OCI-LY1 (cell line): ENCODE results near the gene BMP7.

Source experiments
- H2AFZ ChIP-seq: fragments of 200-600 bp; sonication (generic), shearing (Covaris generic); 2 replicates; pipeline ENCODE4 v1.6.0; 2014; ENCODE audit warnings: antibody characterized with exemption, mild to moderate bottlenecking, low read length
- H3F3A ChIP-seq: fragments of 200-600 bp; sonication (generic), shearing (Covaris generic); 2 replicates; pipeline ENCODE4 v1.6.0; 2014; ENCODE audit warnings: mild to moderate bottlenecking, antibody characterized with exemption, low read length, moderate library complexity; ENCODE audit not compliant: insufficient read depth
- H3K27ac ChIP-seq: fragments of 200-600 bp; sonication (generic); 2 replicates; pipeline ENCODE4 v1.5.1; 2014; ENCODE audit warnings: low read length, mixed run types, mild to moderate bottlenecking, low read depth; ENCODE audit not compliant: poor library complexity, severe bottlenecking
- H3K27me3 ChIP-seq: fragments of 200-600 bp; sonication (generic); 2 replicates; pipeline ENCODE4 v1.6.0; 2014; ENCODE audit warnings: antibody characterized with exemption, mild to moderate bottlenecking, low read length, moderate library complexity; ENCODE audit not compliant: insufficient read depth
- H3K36me3 ChIP-seq: fragments of 200-600 bp; sonication (generic); 2 replicates; pipeline ENCODE4 v1.6.1; 2014; ENCODE audit warnings: mild to moderate bottlenecking, antibody characterized with exemption, low read length, moderate library complexity, mixed read lengths; ENCODE audit not compliant: insufficient read depth
- H3K4me1 ChIP-seq: fragments of 200-600 bp; sonication (generic); 2 replicates; pipeline ENCODE4 v1.5.1; 2014; ENCODE audit warnings: mild to moderate bottlenecking, low read length, moderate library complexity; ENCODE audit not compliant: insufficient read depth, severe bottlenecking
- H3K4me2 ChIP-seq: fragments of 200-600 bp; sonication (generic), shearing (Covaris generic); 2 replicates; pipeline ENCODE4 v1.6.1; 2014; ENCODE audit warnings: low read length
- H3K4me3 ChIP-seq: fragments of 200-600 bp; sonication (generic); 2 replicates; pipeline ENCODE4 v1.5.1; 2014; ENCODE audit warnings: low read length, low read depth, mild to moderate bottlenecking, mixed read lengths; ENCODE audit not compliant: poor library complexity, severe bottlenecking
- H3K79me2 ChIP-seq: fragments of 200-600 bp; shearing (Covaris generic); 2 replicates; pipeline ENCODE4 v1.6.1; 2016; ENCODE audit warnings: mixed run types, low read length, mixed read lengths; ENCODE audit not compliant: insufficient read depth
- H3K9ac ChIP-seq: fragments of 200-600 bp; sonication (generic), shearing (Covaris generic); 2 replicates; pipeline ENCODE4 v1.6.1; 2014; ENCODE audit warnings: mild to moderate bottlenecking, low read length, mixed read lengths
- H3K9me2 ChIP-seq: fragments of 200-600 bp; sonication (generic), shearing (Covaris generic); 2 replicates; pipeline ENCODE4 v1.6.1; 2014; ENCODE audit warnings: low read depth, mild to moderate bottlenecking, low read length, mixed read lengths
- H3K9me3 ChIP-seq: fragments of 200-600 bp; shearing (Covaris generic); 2 replicates; pipeline ENCODE4 v1.6.1; 2014; ENCODE audit warnings: low read length, mixed read lengths
- H4K20me1 ChIP-seq: fragments of 200-600 bp; sonication (generic), shearing (Covaris generic); 2 replicates; pipeline ENCODE4 v1.6.0; 2016; ENCODE audit warnings: mild to moderate bottlenecking, low read length; ENCODE audit not compliant: insufficient read depth
- EZH2 ChIP-seq: fragments of 200-600 bp; sonication (generic), shearing (Covaris generic); IDR thresholded peaks from 2 replicates; pipeline ENCODE4 v1.8.0; 2017; ENCODE audit warnings: borderline replicate concordance, mixed run types, mild to moderate bottlenecking, antibody characterized with exemption, low read length, moderate library complexity, mixed read lengths
- TF ChIP-seq, protein P1 (sequence below): fragments of 200-600 bp; sonication (generic), shearing (Covaris generic); IDR thresholded peaks from 2 replicates; pipeline ENCODE4 v1.5.1; 2017; ENCODE audit warnings: mild to moderate bottlenecking, antibody characterized with exemption, low read length, moderate library complexity, mixed read lengths

Gene BMP7

DNA sequence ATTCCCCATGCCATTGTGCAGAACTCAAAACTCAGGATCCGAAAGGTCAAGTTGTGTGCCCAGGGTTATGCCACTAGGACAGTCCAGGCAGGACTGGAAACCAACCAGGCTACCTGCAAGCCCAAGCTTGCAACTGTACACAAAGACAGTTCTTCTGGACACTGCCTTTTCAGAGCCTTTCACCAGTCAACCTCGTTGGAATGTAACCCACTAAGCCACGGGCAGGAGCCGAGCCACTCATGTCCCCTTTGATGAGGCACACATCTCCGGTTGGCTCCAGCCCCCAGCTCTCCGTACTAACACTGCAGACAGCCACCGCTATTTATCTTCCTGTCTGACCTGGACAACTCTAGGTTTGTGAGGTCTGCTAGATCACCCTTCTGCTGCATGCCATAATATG lies 62.5 kb downstream of the BMP7 start:
- Histone ChIP-seq H3K27me3 (no peaks in the 10 kb centered on the region), H3K9ac (no peak overlapping the region), H4K20me1 (no peaks in the 10 kb centered on the region), H3F3A (no peaks in the 10 kb centered on the region), H3K27ac (no peak overlapping the region), H3K9me2 (no peaks in the 10 kb centered on the region), H3K79me2 (peaks cover 14% of the 10 kb centered on the region), H2AFZ (no peak overlapping the region), H3K9me3 (no peaks in the 10 kb centered on the region), H3K4me1 (no peaks in the 10 kb centered on the region), H3K36me3 (peaks cover 99% of the 10 kb centered on the region), H3K4me3 (no peak overlapping the region), H3K4me2 (no peak overlapping the region)
- TF ChIP-seq, protein P1, sequence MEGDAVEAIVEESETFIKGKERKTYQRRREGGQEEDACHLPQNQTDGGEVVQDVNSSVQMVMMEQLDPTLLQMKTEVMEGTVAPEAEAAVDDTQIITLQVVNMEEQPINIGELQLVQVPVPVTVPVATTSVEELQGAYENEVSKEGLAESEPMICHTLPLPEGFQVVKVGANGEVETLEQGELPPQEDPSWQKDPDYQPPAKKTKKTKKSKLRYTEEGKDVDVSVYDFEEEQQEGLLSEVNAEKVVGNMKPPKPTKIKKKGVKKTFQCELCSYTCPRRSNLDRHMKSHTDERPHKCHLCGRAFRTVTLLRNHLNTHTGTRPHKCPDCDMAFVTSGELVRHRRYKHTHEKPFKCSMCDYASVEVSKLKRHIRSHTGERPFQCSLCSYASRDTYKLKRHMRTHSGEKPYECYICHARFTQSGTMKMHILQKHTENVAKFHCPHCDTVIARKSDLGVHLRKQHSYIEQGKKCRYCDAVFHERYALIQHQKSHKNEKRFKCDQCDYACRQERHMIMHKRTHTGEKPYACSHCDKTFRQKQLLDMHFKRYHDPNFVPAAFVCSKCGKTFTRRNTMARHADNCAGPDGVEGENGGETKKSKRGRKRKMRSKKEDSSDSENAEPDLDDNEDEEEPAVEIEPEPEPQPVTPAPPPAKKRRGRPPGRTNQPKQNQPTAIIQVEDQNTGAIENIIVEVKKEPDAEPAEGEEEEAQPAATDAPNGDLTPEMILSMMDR = no peak
- TF ChIP-seq EZH2 = no peak

DNA sequence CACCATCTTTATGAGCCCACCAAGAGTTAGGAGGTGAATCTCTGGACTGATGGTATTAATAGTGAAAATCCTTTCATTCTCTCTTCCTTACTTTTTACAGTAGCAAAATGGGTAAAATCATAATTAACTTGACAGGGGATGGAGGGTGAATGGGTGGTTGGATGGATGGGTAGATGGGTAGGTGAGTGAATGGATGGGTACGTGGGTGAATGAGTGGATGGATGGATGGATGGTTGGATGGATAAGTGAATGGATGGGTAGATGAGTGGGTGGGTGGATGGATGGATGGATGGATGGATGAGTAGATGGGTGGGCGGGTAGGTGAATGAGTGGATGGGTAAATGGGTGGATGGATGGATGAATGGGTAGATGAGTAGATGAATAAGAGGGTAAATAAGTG lies 63.2 kb downstream of the BMP7 start:
- Histone ChIP-seq H3K36me3 (peaks cover 99% of the 10 kb centered on the region), H3K9me2 (no peaks in the 10 kb centered on the region), H3K9me3 (no peaks in the 10 kb centered on the region), H3K4me3 (no peak overlapping the region), H3K27me3 (no peaks in the 10 kb centered on the region), H3F3A (no peaks in the 10 kb centered on the region), H3K79me2 (peaks cover 9% of the 10 kb centered on the region), H4K20me1 (no peaks in the 10 kb centered on the region), H3K27ac (no peak overlapping the region), H3K4me1 (no peaks in the 10 kb centered on the region), H3K4me2 (no peak overlapping the region), H3K9ac (no peak overlapping the region), H2AFZ (no peak overlapping the region)
- TF ChIP-seq, protein P1 = no peak
- no peak for TF ChIP-seq EZH2

DNA sequence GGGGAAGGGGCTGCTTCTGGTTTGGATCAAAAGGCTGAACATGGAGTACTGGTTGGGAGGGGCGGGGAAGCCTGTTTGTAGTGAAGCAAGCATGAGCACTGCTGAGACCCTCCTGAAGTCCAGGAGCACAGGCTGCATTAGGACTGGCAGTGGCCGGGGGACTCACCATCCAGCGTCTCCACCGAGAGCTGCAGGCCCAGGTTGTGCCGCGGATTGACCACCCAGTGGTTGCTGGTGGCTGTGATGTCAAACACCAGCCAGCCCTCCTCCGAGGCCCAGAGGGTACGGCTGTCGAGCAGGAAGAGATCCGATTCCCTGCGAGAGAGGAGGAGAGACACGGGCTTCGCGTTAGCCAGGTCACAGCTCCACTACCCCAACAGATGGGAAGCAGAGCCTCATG lies 64.1 kb downstream of the BMP7 start:
- no peak overlapping the region for H2AFZ ChIP-seq
- H3K9me3 ChIP-seq = no peaks in the 10 kb centered on the region
- no peaks in the 10 kb centered on the region for H3F3A ChIP-seq
- H3K27me3 ChIP-seq = no peaks in the 10 kb centered on the region
- TF ChIP-seq EZH2 = no peak
- TF ChIP-seq, protein P1 = no peak
- H3K36me3 ChIP-seq = peaks cover 100% of the 10 kb centered on the region
- H3K9me2 ChIP-seq = no peaks in the 10 kb centered on the region
- H3K4me1 ChIP-seq = no peaks in the 10 kb centered on the region
- H3K4me2 ChIP-seq = no peak overlapping the region
- H3K9ac ChIP-seq = no peak overlapping the region
- no peak overlapping the region for H3K4me3 ChIP-seq
- no peak overlapping the region for H3K27ac ChIP-seq
- no peaks in the 10 kb centered on the region for H4K20me1 ChIP-seq
- peaks cover 8% of the 10 kb centered on the region; the same call in 1 of the 2 replicates for H3K79me2 ChIP-seq
